ENCODE measurements around the gene RNF223. TPM values are rescaled to one million over a fixed set of nuclear protein-coding genes. Genes with fewer than 3 reads are reported as not detected.

Gene RNF223
- polyA plus RNA-seq (2013, experiment 1 of 2) = 0.03 TPM
- 0.01 TPM for polyA plus RNA-seq (2013, experiment 2 of 2)

DNA sequence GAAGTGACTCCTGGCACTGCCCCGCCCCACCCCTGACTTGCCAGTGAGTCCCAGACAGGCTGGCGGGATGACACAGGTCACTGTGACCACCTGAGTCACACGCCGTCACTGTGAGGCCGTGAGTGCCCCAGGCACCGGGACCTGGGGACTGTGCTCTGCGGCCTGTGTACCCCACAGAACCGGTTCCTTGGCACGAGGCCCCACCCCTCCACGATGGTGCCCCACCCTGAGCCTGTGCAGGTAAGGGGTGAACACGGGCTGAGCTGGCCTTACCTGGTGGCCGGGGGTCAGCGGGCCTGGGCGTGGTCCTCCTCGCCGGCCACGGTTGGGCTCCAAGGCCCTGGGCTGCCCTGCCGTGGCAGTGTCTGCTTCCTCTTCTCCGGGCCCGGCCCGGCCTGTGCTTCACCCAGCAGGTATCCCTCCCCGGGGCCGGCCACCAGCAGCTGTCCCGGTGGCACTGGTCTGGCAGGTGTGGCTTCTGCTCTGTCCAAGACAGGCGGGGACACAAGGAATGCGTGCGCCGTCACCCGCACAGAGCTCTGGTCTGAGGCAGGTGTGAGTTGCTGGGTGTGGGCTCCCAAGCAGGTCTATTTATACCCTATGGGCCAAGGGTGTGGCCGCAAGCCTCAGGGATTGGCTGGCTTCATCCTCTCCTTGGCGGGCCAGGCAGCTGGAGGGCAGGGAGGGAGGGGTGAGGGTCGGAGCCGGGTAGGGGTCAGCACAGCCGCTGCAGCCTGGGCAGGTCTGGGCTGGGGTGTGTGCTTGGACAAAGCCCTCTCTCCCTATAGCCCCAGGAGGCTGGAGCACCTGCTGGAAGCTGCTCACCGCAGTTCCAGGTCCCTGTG lies at the start of gene RNF223:
TSS of gene RNF223 (minus strand) at position 564 of the 845 bp plus-strand sequence. CDS start 1,740 bp downstream, outside the sequence.
- peak within 1 kb of the TSS; percentile 94 for H4K91ac ChIP-seq (ENCODE audit: low read depth, low read length, poor library complexity)
- peak within 1 kb of the TSS; percentile 65 for H4K8ac ChIP-seq (ENCODE audit: low read depth, low read length)
- peak within 1 kb of the TSS; percentile 53 for H3K4ac ChIP-seq (ENCODE audit: low read length)
- WGBS, 2 donors (ENCODE audit: extremely low coverage in 2 of 2, insufficient read length in 2 of 2, insufficient replicate concordance in 1 of 2) = no CpG with 5 or more reads among the region's 35 CpGs
- no peaks in the 10 kb centered on the region for H3K9me3 ChIP-seq (replicated peaks in 1 of 2; ENCODE audit: control insufficient read depth in 2 of 2, insufficient read depth in 1 of 2, low read depth in 1 of 2, low read length in 2 of 2)
- peak within 1 kb of the TSS; percentile 87 for H3K18ac ChIP-seq (ENCODE audit: low read length)
- H3K23ac ChIP-seq (ENCODE audit: low read depth, low read length, poor library complexity) = peak within 1 kb of the TSS; percentile 95
- H3K4me3 ChIP-seq (ENCODE audit: low read length in 2 of 2) = peak within 1 kb of the TSS in 1 of 2 donors; percentile 67
- H2BK12ac ChIP-seq (ENCODE audit: low read length) = peak within 1 kb of the TSS; percentile 94
- peaks cover 0 to 57% (median 6%) of the 10 kb centered on the region in 3 experiments for H3K27me3 ChIP-seq (ENCODE audit: control insufficient read depth in 3 of 3, insufficient read depth in 3 of 3, low read depth in 1 of 3, low read length in 3 of 3)
- H3K79me1 ChIP-seq (ENCODE audit: low read depth, low read length) = peaks cover 7% of the 10 kb centered on the region
- H3K36me3 ChIP-seq (replicated peaks in 1 of 2; ENCODE audit: control insufficient read depth in 2 of 2, insufficient read depth in 2 of 2, low read length in 2 of 2) = no peaks in the 10 kb centered on the region
- H2AFZ ChIP-seq (ENCODE audit: low read length) = no peak within 1 kb of the TSS
- no peak within 1 kb of the TSS for H3K4me2 ChIP-seq (ENCODE audit: insufficient read depth, low read length, poor library complexity, severe bottlenecking)
- H2AK5ac ChIP-seq (ENCODE audit: low read depth, low read length) = peak within 1 kb of the TSS; percentile 98
- H2BK120ac ChIP-seq (ENCODE audit: low read depth, low read length) = no peak within 1 kb of the TSS
- peak within 1 kb of the TSS; percentile 98 for H2BK15ac ChIP-seq (ENCODE audit: low read length)
- peak within 1 kb of the TSS; percentile 56 for H3K14ac ChIP-seq (ENCODE audit: low read length)
- no peak within 1 kb of the TSS for H3K27ac ChIP-seq (replicated peaks; ENCODE audit: low read length)
- H2BK5ac ChIP-seq (ENCODE audit: low read length) = peak within 1 kb of the TSS; percentile 66
- H3K9ac ChIP-seq (ENCODE audit: low read depth, low read length, poor library complexity) = peak within 1 kb of the TSS; percentile 44
- peaks cover 15 to 16% of the 10 kb centered on the region in 2 donors for H3K4me1 ChIP-seq (ENCODE audit: control insufficient read depth in 2 of 2, insufficient read depth in 1 of 2, low read depth in 1 of 2, low read length in 2 of 2)
- no peak for DNase-seq (ENCODE audit: low spot score)

DNA sequence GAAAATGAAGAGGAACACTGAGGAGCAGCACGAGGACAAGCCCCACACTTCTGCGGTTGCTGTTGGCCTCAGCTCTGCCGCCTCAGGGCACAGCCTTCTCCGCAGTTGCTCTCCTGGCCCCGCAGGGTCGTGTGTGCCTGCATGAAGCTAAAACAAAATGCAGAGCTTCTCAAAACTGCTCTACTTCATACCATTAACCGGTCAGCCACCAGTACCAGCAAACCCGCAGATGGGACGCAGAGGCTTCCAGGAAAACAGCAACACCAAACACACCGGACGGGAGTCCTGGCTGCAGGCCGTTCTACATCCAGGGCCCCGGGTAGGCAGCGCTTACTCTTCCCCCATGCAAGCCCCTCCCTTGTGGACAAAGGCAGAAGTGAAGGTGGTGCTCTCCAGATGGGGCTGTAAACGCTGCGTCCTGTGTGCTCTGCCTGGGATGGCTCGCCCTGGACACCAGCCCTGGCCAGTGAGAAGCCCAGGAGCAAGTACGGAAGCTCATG lies 48.9 kb upstream of the RNF223 start:
- H3K27ac ChIP-seq (replicated peaks; ENCODE audit: low read length) = no peak overlapping the region
- no peaks in the 10 kb centered on the region for H3K4me1 ChIP-seq (ENCODE audit: control insufficient read depth in 2 of 2, insufficient read depth in 1 of 2, low read depth in 1 of 2, low read length in 2 of 2)
- peaks cover 0 to 10% of the 10 kb centered on the region in 2 donors for H3K9me3 ChIP-seq (replicated peaks in 1 of 2; ENCODE audit: control insufficient read depth in 2 of 2, insufficient read depth in 1 of 2, low read depth in 1 of 2, low read length in 2 of 2)
- H3K79me1 ChIP-seq (ENCODE audit: low read depth, low read length) = no peaks in the 10 kb centered on the region
- H4K8ac ChIP-seq (ENCODE audit: low read depth, low read length) = no peak overlapping the region
- H2AFZ ChIP-seq (ENCODE audit: low read length) = no peak overlapping the region
- peak overlapping the region; percentile 83 for H3K18ac ChIP-seq (ENCODE audit: low read length)
- H3K27me3 ChIP-seq (ENCODE audit: control insufficient read depth in 3 of 3, insufficient read depth in 3 of 3, low read depth in 1 of 3, low read length in 3 of 3) = peaks cover 0 to 29% (median 17%) of the 10 kb centered on the region in 3 experiments
- H2BK5ac ChIP-seq (ENCODE audit: low read length) = no peak overlapping the region
- no peak overlapping the region for H3K9ac ChIP-seq (ENCODE audit: low read depth, low read length, poor library complexity)
- no CpG with 5 or more reads among the region's 18 CpGs for WGBS, 2 donors (ENCODE audit: extremely low coverage in 2 of 2, insufficient read length in 2 of 2, insufficient replicate concordance in 1 of 2)
- no peak overlapping the region for H4K91ac ChIP-seq (ENCODE audit: low read depth, low read length, poor library complexity)
- peaks cover 0 to 4% of the 10 kb centered on the region in 2 donors for H3K36me3 ChIP-seq (replicated peaks in 1 of 2; ENCODE audit: control insufficient read depth in 2 of 2, insufficient read depth in 2 of 2, low read length in 2 of 2)
- no peak for DNase-seq (ENCODE audit: low spot score)
- peak overlapping the region; percentile 22 for H3K14ac ChIP-seq (ENCODE audit: low read length)
- H2BK120ac ChIP-seq (ENCODE audit: low read depth, low read length) = no peak overlapping the region
- peak overlapping the region in 1 of 2 donors; percentile 65 for H3K4me3 ChIP-seq (ENCODE audit: low read length in 2 of 2)
- H2AK5ac ChIP-seq (ENCODE audit: low read depth, low read length) = peak overlapping the region; percentile 93
- peak overlapping the region; percentile 27 for H2BK15ac ChIP-seq (ENCODE audit: low read length)
- H3K23ac ChIP-seq (ENCODE audit: low read depth, low read length, poor library complexity) = peak overlapping the region; percentile 44
- no peak overlapping the region for H3K4me2 ChIP-seq (ENCODE audit: insufficient read depth, low read length, poor library complexity, severe bottlenecking)
- no peak overlapping the region for H3K4ac ChIP-seq (ENCODE audit: low read length)
- H2BK12ac ChIP-seq (ENCODE audit: low read length) = peak overlapping the region; percentile 89

DNA sequence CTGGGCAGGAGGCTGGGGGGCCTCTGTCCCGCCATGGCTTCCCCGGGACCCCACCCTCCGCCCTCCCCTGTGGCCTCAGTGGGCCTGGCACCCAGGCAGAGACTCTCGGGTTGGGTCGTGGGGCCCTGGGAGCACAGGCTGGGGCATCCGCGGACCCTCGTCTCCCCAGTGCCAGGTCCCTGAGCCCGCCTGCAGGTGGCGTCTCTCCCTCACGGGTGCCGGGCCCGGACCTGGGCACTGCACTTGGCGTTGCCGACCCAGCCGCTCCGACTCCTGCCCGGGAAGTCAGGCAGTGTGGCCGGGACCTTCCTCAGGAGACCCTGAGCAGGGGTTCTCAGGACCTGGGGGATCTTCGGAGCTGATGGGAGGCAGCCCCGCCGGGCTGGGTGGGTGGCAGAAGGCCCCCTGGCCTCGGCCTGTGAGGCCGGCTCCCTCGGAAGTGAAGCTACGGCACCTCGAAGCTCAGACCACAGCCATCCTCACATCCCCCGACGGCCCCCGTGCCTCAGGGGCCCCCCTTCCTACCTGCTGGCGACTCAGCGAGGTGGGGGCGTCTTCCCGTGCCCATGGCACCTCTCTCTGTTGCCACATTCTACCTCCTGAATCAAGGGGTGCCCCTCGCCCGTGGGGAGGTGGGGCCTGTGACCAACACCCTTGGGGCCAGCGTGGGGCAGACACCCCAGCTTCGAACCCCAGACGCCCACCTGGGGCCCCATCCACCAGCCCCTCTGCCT lies 48.1 kb upstream of the RNF223 start:
- H2BK12ac ChIP-seq (ENCODE audit: low read length) = no peak overlapping the region
- no peak overlapping the region for H3K27ac ChIP-seq (replicated peaks; ENCODE audit: low read length)
- H2AK5ac ChIP-seq (ENCODE audit: low read depth, low read length) = peak overlapping the region; percentile 93
- H2BK120ac ChIP-seq (ENCODE audit: low read depth, low read length) = no peak overlapping the region
- peak overlapping the region; percentile 38 for H3K14ac ChIP-seq (ENCODE audit: low read length)
- H3K4me1 ChIP-seq (ENCODE audit: control insufficient read depth in 2 of 2, insufficient read depth in 1 of 2, low read depth in 1 of 2, low read length in 2 of 2) = no peaks in the 10 kb centered on the region
- no CpG with 5 or more reads among the region's 39 CpGs for WGBS, 2 donors (ENCODE audit: extremely low coverage in 2 of 2, insufficient read length in 2 of 2, insufficient replicate concordance in 1 of 2)
- H4K8ac ChIP-seq (ENCODE audit: low read depth, low read length) = peak overlapping the region; percentile 65
- peak overlapping the region; percentile 96 for H2BK15ac ChIP-seq (ENCODE audit: low read length)
- H3K27me3 ChIP-seq (ENCODE audit: control insufficient read depth in 3 of 3, insufficient read depth in 3 of 3, low read depth in 1 of 3, low read length in 3 of 3) = peaks cover 0 to 37% (median 25%) of the 10 kb centered on the region in 3 experiments
- peaks cover 0 to 10% of the 10 kb centered on the region in 2 donors for H3K9me3 ChIP-seq (replicated peaks in 1 of 2; ENCODE audit: control insufficient read depth in 2 of 2, insufficient read depth in 1 of 2, low read depth in 1 of 2, low read length in 2 of 2)
- DNase-seq (ENCODE audit: low spot score) = peak; percentile 64
- no peak overlapping the region for H3K9ac ChIP-seq (ENCODE audit: low read depth, low read length, poor library complexity)
- no peak overlapping the region for H4K91ac ChIP-seq (ENCODE audit: low read depth, low read length, poor library complexity)
- peak overlapping the region; percentile 90 for H3K18ac ChIP-seq (ENCODE audit: low read length)
- H3K36me3 ChIP-seq (replicated peaks in 1 of 2; ENCODE audit: control insufficient read depth in 2 of 2, insufficient read depth in 2 of 2, low read length in 2 of 2) = peaks cover 0 to 4% of the 10 kb centered on the region in 2 donors
- H2AFZ ChIP-seq (ENCODE audit: low read length) = peak overlapping the region; percentile 93
- H3K79me1 ChIP-seq (ENCODE audit: low read depth, low read length) = no peaks in the 10 kb centered on the region
- peak overlapping the region; percentile 13 for H2BK5ac ChIP-seq (ENCODE audit: low read length)
- no peak overlapping the region for H3K4ac ChIP-seq (ENCODE audit: low read length)
- H3K4me3 ChIP-seq (ENCODE audit: low read length in 2 of 2) = no peak overlapping the region
- peak overlapping the region; percentile 25 for H3K4me2 ChIP-seq (ENCODE audit: insufficient read depth, low read length, poor library complexity, severe bottlenecking)
- peak overlapping the region; percentile 85 for H3K23ac ChIP-seq (ENCODE audit: low read depth, low read length, poor library complexity)

All from neuronal stem cell (in vitro differentiated cells).